B cell (primary cell): Measurements from ENCODE around the gene CCND1. TPM values are rescaled to one million over a fixed set of nuclear protein-coding genes. Genes with fewer than 3 reads are reported as not detected.
"Not testable (repeated sequence)": the region's sequence is repeated elsewhere in the genome, so short reads cannot be mapped to it uniquely, and the experiment has no call there.

Experiments used
- ATAC-seq: fragments of 200-7000 bp; cut with Tn5 transposase; one replicate; pipeline ENCODE4 v1.10.0; 2021; ENCODE audit warnings: low read depth, mild to moderate bottlenecking, moderate number of reproducible peaks, moderate library complexity
- CTCF ChIA-PET: fragments of 350-600 bp; sonication (Branson Sonifier 250); formaldehyde crosslinking; loops from one replicate; lab custom pipeline; 2021; ENCODE audit warnings: antibody characterized with exemption, inconsistent platforms; lab: Charles Lee
- POLR2A ChIA-PET: fragments of 350-600 bp; sonication (Branson Sonifier 250); formaldehyde crosslinking; loops from one replicate; lab custom pipeline; 2021; ENCODE audit warnings: antibody characterized with exemption; lab: Charles Lee
- DNase-seq: peaks from one replicate; pipeline ENCODE4 v3.0.0; 2013
- H2AFZ ChIP-seq: 2 replicates; pipeline ENCODE4 v1.6.1; 2012; ENCODE audit warnings: mild to moderate bottlenecking, low read depth, low read length; ENCODE audit not compliant: insufficient read depth, poor library complexity, severe bottlenecking
- H3K27ac ChIP-seq, 2 donors: 1 replicate in 1 of 2; 2 replicates in 1 of 2; pipeline ENCODE4 v1.5.1; 2012 to 2013; ENCODE audit warnings: low read length in 2 of 2, mild to moderate bottlenecking in 2 of 2, moderate library complexity in 1 of 2
- H3K27me3 ChIP-seq, 4 experiments: fragments of 200-600 bp in 1 of 4; sonication (generic) in 1 of 4; replicated peaks in 1 of 4; 1 replicate in 2 of 4; 2 replicates in 2 of 4; pipeline versions ENCODE4 v1.6.1 to v1.7.0; 2013 to 2016; ENCODE audit warnings: low read length in 3 of 4, mild to moderate bottlenecking in 2 of 4, mixed read lengths in 1 of 4, moderate library complexity in 1 of 4; ENCODE audit not compliant: insufficient read depth in 4 of 4, control insufficient read depth in 3 of 4; ENCODE audit errors: control extremely low read depth in 1 of 4
- H3K36me3 ChIP-seq, 2 experiments: replicated peaks in 1 of 2; 1 replicate in 1 of 2; 2 replicates in 1 of 2; pipeline versions ENCODE4 v1.6.1 to v1.7.1; 2013; ENCODE audit warnings: low read length in 1 of 2; ENCODE audit not compliant: insufficient read depth in 2 of 2, control insufficient read depth in 1 of 2; ENCODE audit errors: control extremely low read depth in 1 of 2, extremely low read depth in 1 of 2
- H3K4me1 ChIP-seq, 2 donors: fragments of 200-600 bp in 1 of 2; sonication (generic) in 1 of 2; 1 replicate in 1 of 2; 2 replicates in 1 of 2; pipeline versions ENCODE4 v1.5.1 to v1.6.1; 2013 to 2017; ENCODE audit warnings: low read length in 2 of 2; ENCODE audit not compliant: control insufficient read depth in 2 of 2, insufficient read depth in 2 of 2
- H3K4me2 ChIP-seq: replicated peaks from 2 replicates; pipeline ENCODE3; 2012; ENCODE audit warnings: mild to moderate bottlenecking, low read depth, low read length; ENCODE audit not compliant: poor library complexity, severe bottlenecking
- H3K4me3 ChIP-seq, 5 experiments: fragments of 200-600 bp in 1 of 5; sonication (generic) in 1 of 5; 1 replicate in 3 of 5; 2 replicates in 2 of 5; pipeline versions ENCODE4 v1.5.1 to v1.7.0; 2011 to 2016; ENCODE audit warnings: low read length in 4 of 5, mild to moderate bottlenecking in 4 of 5, low read depth in 2 of 5, control low read depth in 1 of 5, moderate library complexity in 1 of 5; ENCODE audit not compliant: insufficient read depth in 1 of 5; ENCODE audit errors: control extremely low read depth in 1 of 5, extremely low read depth in 1 of 5
- H3K79me2 ChIP-seq: fragments of 200-600 bp; sonication (generic); one replicate; pipeline ENCODE4 v1.6.0; 2016; ENCODE audit warnings: low read length; ENCODE audit not compliant: control insufficient read depth, insufficient read depth
- H3K9ac ChIP-seq: fragments of 200-600 bp; sonication (generic); 2 replicates; pipeline ENCODE4 v1.6.1; 2017; ENCODE audit warnings: mild to moderate bottlenecking, low read length, moderate library complexity
- H3K9me3 ChIP-seq, 3 donors: one replicate each; pipeline versions ENCODE4 v1.6.1 to v1.7.1; 2013; ENCODE audit warnings: low read length in 2 of 3; ENCODE audit not compliant: control insufficient read depth in 2 of 3, insufficient read depth in 1 of 3; ENCODE audit errors: control extremely low read depth in 1 of 3
- H4K20me1 ChIP-seq: 2 replicates; pipeline ENCODE4 v1.6.0; 2012; ENCODE audit warnings: mild to moderate bottlenecking, low read length; ENCODE audit not compliant: insufficient read depth, control insufficient read depth, poor library complexity, severe bottlenecking
- H3K27ac Mint-ChIP-seq: one replicate; pipeline ENCODE4 v1.8.0; 2021; ENCODE audit warnings: mixed read lengths
- H3K27me3 Mint-ChIP-seq: one replicate; pipeline ENCODE4 v1.8.0; 2021; ENCODE audit warnings: mixed read lengths
- H3K4me1 Mint-ChIP-seq: one replicate; pipeline ENCODE4 v1.8.0; 2021; ENCODE audit warnings: mixed read lengths
- H3K4me3 Mint-ChIP-seq: one replicate; pipeline ENCODE4 v1.8.0; 2021; ENCODE audit warnings: mixed read lengths
- H3K9me3 Mint-ChIP-seq: one replicate; pipeline ENCODE4 v1.8.0; 2022; ENCODE audit warnings: mixed read lengths; ENCODE audit not compliant: insufficient read depth
- EZH2 ChIP-seq: IDR thresholded peaks from 2 replicates; pipeline ENCODE4 v1.6.1; 2012; ENCODE audit warnings: borderline replicate concordance, low read depth, mild to moderate bottlenecking, moderate library complexity, low read length; ENCODE audit not compliant: insufficient read depth, poor library complexity, severe bottlenecking
- WGBS: methylation state at CpG from one replicate; pipeline ENCODE4 v1.1.5; 2013; ENCODE audit warnings: missing lambda C conversion rate; ENCODE audit not compliant: insufficient coverage; 5-methylcytosine and 5-hydroxymethylcytosine counted together
- intact Hi-C: fragments of 100-400 bp; cut with micrococcal nuclease; formaldehyde crosslinking; loops from one replicate; pipeline ENCODE4 v1.10.0; 2022
- polyA plus RNA-seq: library from polyadenylated mRNA; depleted of rRNA; stranded (reverse); fragments of >200 nt; gene quantifications from 2 replicates; pipeline ENCODE4 v1.2.3, GENCODE V29; 2012
- total RNA-seq, 2 donors: library from RNA; stranded (reverse); fragments of 120-200 nt in 1 of 2; gene quantifications; 1 replicate in 1 of 2; 2 replicates in 1 of 2; pipeline versions ENCODE4 v1.2.3 to v1.2.4, GENCODE V29; 2013 to 2022
- TF ChIP-seq, protein P1 (sequence below): fragments of 200-600 bp; IDR thresholded peaks from one replicate; pipeline ENCODE4 v1.8.0; 2022; ENCODE audit warnings: antibody characterized with exemption, mild to moderate bottlenecking

The CCND1 gene
- total and polyA plus RNA-seq, 2 donors (not counting 1 experiment from before 2014, with no cell fraction given): 4.9 to 8.8 TPM

DNA sequence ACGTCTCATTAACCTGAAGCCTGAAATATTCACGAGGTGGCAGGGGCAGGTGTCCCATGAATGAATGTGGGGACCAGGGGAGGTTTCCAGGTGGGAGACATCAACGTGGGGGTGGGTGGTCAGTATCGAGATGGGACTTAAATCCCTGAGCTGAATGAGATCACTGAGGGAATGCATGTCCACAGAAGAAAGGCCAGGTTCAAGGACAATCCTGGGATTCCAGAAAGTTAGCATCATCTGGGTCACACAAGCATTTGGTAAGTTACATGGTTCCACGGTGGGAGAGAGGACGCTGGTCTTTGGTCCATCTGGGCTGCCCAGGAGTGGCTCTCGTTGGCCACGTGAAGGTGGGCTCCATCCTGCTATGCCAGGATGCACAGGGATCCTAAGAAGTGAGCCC is 22.7 kb upstream of the CCND1 start:
- H4K20me1 ChIP-seq: no peaks in the 10 kb centered on the region
- H3K9ac ChIP-seq: no peak overlapping the region
- H2AFZ ChIP-seq: no peak overlapping the region
- DNase-seq (no peak), ATAC-seq (no peak)
- Mint-ChIP-seq H3K27me3 (peaks cover 18% of the 10 kb centered on the region), H3K27ac (no peak overlapping the region), H3K4me1 (no peaks in the 10 kb centered on the region), H3K4me3 (no peak overlapping the region), H3K9me3 (no peaks in the 10 kb centered on the region)
- ChIA-PET CTCF (no interaction called here), POLR2A (no interaction called here)
- TF ChIP-seq, protein P1, sequence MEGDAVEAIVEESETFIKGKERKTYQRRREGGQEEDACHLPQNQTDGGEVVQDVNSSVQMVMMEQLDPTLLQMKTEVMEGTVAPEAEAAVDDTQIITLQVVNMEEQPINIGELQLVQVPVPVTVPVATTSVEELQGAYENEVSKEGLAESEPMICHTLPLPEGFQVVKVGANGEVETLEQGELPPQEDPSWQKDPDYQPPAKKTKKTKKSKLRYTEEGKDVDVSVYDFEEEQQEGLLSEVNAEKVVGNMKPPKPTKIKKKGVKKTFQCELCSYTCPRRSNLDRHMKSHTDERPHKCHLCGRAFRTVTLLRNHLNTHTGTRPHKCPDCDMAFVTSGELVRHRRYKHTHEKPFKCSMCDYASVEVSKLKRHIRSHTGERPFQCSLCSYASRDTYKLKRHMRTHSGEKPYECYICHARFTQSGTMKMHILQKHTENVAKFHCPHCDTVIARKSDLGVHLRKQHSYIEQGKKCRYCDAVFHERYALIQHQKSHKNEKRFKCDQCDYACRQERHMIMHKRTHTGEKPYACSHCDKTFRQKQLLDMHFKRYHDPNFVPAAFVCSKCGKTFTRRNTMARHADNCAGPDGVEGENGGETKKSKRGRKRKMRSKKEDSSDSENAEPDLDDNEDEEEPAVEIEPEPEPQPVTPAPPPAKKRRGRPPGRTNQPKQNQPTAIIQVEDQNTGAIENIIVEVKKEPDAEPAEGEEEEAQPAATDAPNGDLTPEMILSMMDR: no peak
- TF ChIP-seq EZH2: no peak
- no peak overlapping the region for H3K4me2 ChIP-seq
- H3K4me3 ChIP-seq: no peak overlapping the region
- 93% methylated on average over 7 of the region's 8 CpGs for WGBS
- peaks cover 0 to 17% (median 0%) of the 10 kb centered on the region in 4 experiments for H3K27me3 ChIP-seq
- H3K27ac ChIP-seq: no peak overlapping the region
- intact Hi-C loops: no loop called here
- no peaks in the 10 kb centered on the region for H3K4me1 ChIP-seq
- H3K9me3 ChIP-seq: peaks cover 0 to 3% (median 0%) of the 10 kb centered on the region in 3 donors
- H3K79me2 ChIP-seq: no peaks in the 10 kb centered on the region
- no peaks in the 10 kb centered on the region for H3K36me3 ChIP-seq

DNA sequence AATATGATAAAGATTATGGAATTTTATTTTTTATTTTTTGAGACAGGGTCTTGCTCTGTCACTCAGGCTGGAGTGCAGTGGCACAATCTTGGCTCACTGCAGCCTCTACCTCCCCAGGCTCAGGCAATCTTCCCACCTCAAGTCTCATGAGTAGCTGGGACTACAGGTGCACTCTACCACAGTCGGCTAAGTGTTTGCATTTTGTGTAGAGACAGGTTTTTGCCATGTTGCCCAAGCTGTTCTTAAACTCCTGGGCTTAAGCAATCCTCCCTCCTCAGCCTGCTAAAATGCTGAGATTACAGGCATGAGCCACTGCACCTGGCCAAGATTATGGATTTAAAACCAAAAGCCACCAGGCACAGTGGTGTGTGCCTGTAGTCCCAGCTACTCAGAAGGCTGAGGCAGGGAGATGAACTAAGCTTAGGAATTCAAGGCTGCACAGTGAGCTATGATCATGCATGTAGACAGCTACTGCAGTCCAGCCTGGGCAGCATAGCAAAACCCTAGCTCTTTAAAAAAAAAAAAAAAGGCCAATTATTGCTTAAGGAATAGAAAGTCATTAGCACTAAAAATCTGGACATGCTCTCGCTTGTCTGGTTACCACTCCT is 20.2 kb upstream of the CCND1 start:
- CTCF ChIA-PET: no interaction called here
- no peak for ATAC-seq
- intact Hi-C loops: no loop called here
- H3K27me3 ChIP-seq: peaks cover 0 to 7% (median 0%) of the 10 kb centered on the region in 4 experiments
- no peak overlapping the region for H3K4me2 ChIP-seq
- no peak overlapping the region for H3K27ac ChIP-seq
- H3K79me2 ChIP-seq: no peaks in the 10 kb centered on the region
- H3K4me3 ChIP-seq: no peak overlapping the region
- Mint-ChIP-seq H3K4me3 (no peak overlapping the region), H3K27me3 (peaks cover 25% of the 10 kb centered on the region), H3K9me3 (no peaks in the 10 kb centered on the region), H3K4me1 (no peaks in the 10 kb centered on the region), H3K27ac (no peak overlapping the region)
- H3K9ac ChIP-seq: no peak overlapping the region
- no peak overlapping the region for H2AFZ ChIP-seq
- H3K9me3 ChIP-seq: peaks cover 0 to 3% (median 0%) of the 10 kb centered on the region in 3 donors
- H3K4me1 ChIP-seq: no peaks in the 10 kb centered on the region
- no peaks in the 10 kb centered on the region for H4K20me1 ChIP-seq
- no peak for TF ChIP-seq EZH2
- TF ChIP-seq, protein P1: no peak
- no peaks in the 10 kb centered on the region for H3K36me3 ChIP-seq
- DNase-seq: no peak
- POLR2A ChIA-PET: no interaction called here
- WGBS: 71% methylated on average over 1 of the region's 2 CpGs

DNA sequence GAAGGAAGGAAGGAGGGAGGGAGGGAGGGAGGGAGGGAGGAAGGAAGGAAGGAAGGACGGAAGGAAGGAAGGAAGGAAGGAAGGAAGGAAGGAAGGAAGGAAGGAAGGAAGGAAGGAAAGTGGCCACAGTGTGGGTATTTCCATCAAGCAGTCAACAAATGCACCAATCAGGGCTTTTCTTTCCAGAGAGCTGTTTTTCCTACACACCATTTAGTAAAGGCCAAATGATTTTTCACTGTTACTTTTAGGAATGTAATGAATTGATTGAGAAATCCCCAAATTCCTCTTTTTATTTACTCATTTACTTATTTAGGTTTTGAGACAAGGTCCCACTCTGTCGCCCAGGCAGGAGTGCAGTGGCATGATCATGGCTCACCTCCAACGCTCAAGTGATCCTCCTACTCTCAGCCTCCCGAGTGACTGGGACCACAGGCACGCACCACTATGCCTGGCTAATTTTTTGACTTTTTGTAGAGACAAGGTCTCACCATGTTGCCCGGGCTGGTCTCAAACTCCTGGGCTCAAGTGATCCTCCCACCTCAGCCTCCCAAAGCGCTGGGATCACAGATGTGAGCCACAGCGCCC is 18.8 kb upstream of the CCND1 start:
- H3K9ac ChIP-seq, ATAC-seq, H3K27ac ChIP-seq, H3K9me3 ChIP-seq, H3K4me3 Mint-ChIP-seq, H3K9me3 Mint-ChIP-seq, POLR2A ChIA-PET, H3K36me3 ChIP-seq, CTCF ChIA-PET, H3K27me3 ChIP-seq, H3K27ac Mint-ChIP-seq, intact Hi-C loops, H4K20me1 ChIP-seq, DNase-seq, H3K4me1 ChIP-seq, H3K4me3 ChIP-seq, H2AFZ ChIP-seq, H3K4me2 ChIP-seq, H3K79me2 ChIP-seq, H3K4me1 Mint-ChIP-seq: not testable (repeated sequence)
- H3K27me3 Mint-ChIP-seq: peaks cover 31% of the 10 kb centered on the region
- WGBS: 89% methylated on average over 5 of the region's 8 CpGs
